ENCODE measurements around the gene CYB5R3. TPM values are rescaled to one million over a fixed set of nuclear protein-coding genes. Genes with fewer than 3 reads are reported as not detected.
"Not testable (repeated sequence)": the region's sequence is repeated elsewhere in the genome, so short reads cannot be mapped to it uniquely, and the experiment has no call there.

The CYB5R3 gene
- total and polyA plus RNA-seq, 10 donors = 37.3 to 134 (median 78.1) TPM

DNA sequence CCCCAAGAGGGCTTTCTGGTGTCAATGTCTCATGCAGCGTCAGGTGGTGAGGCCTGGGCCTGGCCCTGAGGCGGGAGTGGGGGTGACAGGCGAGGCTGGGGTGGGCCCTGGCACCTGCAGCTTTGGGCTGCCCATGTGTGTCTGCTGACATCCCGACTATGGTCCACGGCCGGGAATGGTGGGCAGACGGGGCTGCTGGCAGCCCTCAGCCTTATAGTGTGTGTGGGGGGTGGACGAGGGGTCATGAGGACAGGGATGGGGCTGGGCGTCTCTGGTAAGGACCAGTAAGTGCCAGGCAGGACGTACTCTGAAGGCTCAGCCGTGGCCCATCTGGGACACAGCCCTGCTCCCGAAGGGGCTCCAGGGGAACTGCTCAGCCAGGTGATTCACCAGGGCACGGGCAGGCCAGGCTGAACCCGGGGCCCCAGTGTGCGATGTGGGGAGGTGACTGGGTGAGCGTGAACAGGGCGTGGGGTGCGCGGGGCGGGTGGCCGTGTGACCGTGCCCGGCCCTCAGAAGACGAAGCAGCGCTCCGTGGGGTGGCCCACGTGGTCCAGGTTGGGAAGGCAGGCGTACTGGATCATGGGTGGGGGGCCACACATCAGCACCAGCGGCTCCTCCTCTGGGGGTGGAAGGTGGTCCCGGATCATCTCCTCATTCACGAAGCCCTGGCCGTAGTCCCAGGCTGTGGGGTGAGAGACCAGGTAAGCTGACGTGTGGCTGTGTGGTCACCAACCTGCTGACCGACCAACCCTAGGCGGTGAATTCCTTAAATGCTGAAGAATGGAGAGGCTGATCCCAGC is 29.7 kb downstream of the CYB5R3 start:
- H3K27me3 ChIP-seq (replicated peaks in 1 of 7) = no peaks in the 10 kb centered on the region
- 90 to 95% (median 95%) methylated on average over 29 to 35 of the region's 35 CpGs for WGBS, 5 donors
- no peak for DNase-seq
- peaks cover 0 to 59% (median 37%) of the 10 kb centered on the region in 6 donors for H3K4me1 ChIP-seq
- H3K36me3 ChIP-seq = peaks cover 0 to 44% (median 33%) of the 10 kb centered on the region in 6 donors
- intact Hi-C loops (cut with DNase I; ENCODE audit: low total_unique reads) = no loop called here
- no peaks in the 10 kb centered on the region for H3K9me3 ChIP-seq
- no peak overlapping the region for H3K27ac ChIP-seq
- H3K4me3 ChIP-seq = no peak overlapping the region
- no peak for TF ChIP-seq POLR2A (IDR thresholded peaks at IDR 0.05)
- TF ChIP-seq, protein P1, sequence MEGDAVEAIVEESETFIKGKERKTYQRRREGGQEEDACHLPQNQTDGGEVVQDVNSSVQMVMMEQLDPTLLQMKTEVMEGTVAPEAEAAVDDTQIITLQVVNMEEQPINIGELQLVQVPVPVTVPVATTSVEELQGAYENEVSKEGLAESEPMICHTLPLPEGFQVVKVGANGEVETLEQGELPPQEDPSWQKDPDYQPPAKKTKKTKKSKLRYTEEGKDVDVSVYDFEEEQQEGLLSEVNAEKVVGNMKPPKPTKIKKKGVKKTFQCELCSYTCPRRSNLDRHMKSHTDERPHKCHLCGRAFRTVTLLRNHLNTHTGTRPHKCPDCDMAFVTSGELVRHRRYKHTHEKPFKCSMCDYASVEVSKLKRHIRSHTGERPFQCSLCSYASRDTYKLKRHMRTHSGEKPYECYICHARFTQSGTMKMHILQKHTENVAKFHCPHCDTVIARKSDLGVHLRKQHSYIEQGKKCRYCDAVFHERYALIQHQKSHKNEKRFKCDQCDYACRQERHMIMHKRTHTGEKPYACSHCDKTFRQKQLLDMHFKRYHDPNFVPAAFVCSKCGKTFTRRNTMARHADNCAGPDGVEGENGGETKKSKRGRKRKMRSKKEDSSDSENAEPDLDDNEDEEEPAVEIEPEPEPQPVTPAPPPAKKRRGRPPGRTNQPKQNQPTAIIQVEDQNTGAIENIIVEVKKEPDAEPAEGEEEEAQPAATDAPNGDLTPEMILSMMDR (IDR thresholded peaks at IDR 0.05 in 8 of 11, conservative IDR thresholded peaks at IDR 0.05 in 3 of 11) = no peak
- peak in 2 of 3 donors; percentile 16 to 65 for TF ChIP-seq POLR2AphosphoS5 (IDR thresholded peaks at IDR 0.05)

DNA sequence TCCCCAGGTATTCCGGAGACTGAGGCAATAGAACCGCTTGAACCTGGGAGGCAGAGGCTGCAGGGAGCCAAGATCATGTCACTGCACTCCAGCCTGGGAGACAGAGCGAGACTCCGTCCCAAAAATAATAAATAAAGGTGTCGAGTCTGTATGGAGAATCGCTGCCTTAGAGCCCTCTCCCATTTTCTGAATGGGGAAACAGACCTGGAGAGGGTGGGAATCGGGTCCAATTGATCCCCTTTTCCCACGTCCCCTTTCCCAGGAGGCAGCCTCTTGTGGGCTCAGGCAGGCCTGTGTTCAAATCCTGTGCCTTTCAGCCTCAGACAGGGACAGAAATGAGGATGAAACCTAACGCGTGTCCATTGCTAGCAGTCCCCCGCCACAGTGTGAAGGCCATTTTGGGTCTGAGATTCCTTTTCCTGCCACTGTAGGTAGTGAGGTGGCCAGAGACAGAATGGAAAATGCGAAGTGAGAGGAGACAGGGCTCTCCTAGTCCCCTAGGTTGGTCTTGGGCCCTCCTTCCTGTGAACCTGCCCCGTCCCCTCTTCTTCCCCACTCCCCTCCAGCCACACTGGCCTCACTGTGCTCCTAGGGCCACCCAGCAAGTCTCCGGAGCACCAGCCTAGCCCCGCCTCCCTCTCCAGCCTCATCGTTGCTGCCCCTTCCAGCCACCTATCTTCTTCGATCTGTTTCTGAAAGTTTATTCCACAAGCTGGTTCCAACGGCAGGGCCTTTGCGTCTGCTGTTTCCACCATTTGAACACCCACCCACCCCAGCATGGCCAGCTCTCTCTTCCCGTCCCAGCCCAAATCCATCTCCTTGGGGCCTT is 31.8 kb downstream of the CYB5R3 start:
- Histone ChIP-seq H3K9me3 (no peaks in the 10 kb centered on the region), H3K4me3 (no peak overlapping the region), H3K27ac (peak overlapping the region in 3 of 8 donors; percentile 10 to 99 (median 39)), H3K27me3 (replicated peaks in 1 of 7) (no peaks in the 10 kb centered on the region), H3K4me1 (peaks cover 14 to 58% (median 43%) of the 10 kb centered on the region in 6 donors), H3K36me3 (peaks cover 0 to 30% (median 18%) of the 10 kb centered on the region in 6 donors)
- WGBS, 5 donors = 68 to 82% (median 76%) methylated on average over 19 to 20 of the region's 20 CpGs
- peak in 2 of 3 donors; percentile 25 to 26 for TF ChIP-seq POLR2AphosphoS5 (IDR thresholded peaks at IDR 0.05)
- TF ChIP-seq, protein P1 (IDR thresholded peaks at IDR 0.05 in 8 of 11, conservative IDR thresholded peaks at IDR 0.05 in 3 of 11) = no peak
- no peak for DNase-seq
- intact Hi-C loops (cut with DNase I; ENCODE audit: low total_unique reads) = no loop called here

DNA sequence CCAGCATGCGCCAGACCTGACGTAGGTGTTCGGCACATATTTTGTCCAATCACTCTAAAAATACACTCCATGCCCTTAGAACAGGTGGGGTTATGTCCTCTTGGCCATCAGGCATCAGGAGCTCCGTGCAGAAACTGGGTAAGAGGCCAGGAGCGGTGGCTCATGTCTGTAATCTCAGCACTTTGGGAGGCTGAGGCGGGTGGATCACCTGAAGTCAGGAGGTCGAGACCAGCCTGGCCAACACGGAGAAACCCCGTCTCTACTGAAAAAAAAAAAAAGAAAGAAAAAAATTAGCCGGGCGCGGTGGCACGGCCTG is 33.4 kb downstream of the CYB5R3 start:
- 8 to 24% (median 18%) methylated on average over 13 of the region's 13 CpGs for WGBS, 5 donors
- peaks cover 28 to 62% (median 51%) of the 10 kb centered on the region in 6 donors for H3K4me1 ChIP-seq

DNA sequence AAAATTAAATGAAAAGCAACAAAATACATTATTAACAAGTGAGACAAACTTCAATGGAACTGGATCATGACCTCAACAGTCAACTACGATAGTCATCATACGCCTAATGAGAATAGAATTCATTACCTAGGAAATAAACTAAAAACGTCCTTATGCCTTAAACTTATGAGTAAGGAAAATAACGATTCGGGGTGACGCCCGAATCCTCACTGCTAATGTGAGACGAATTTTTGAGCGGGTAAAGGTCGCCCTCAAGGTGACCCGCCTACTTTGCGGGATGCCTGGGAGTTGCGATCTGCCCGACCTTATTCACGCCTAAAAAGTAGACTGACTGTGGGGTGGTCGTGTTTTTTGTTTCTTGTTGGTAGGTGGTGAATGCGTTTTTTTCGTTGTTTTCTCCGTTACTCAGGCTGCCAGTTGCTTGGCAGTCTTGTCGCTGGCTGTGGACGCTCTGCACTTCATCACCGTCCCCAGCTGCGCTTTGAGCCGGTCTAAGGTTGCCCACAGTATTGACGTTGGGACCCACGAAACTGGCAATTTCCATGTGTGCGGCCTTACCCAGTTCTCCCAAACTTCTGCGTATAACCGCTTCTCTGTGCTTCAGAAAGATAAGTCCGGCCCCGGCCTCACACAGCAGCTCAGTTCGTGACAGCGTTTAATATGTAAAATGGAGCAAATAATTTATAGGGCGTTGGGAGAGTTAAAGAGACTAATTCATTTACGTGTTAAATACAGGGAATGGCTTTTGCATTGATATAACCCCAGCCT is 33.9 kb downstream of the CYB5R3 start:
- peak overlapping the region; percentile 1 to 91 (median 66) for H3K4me3 ChIP-seq
- peaks cover 34 to 67% (median 56%) of the 10 kb centered on the region in 6 donors for H3K4me1 ChIP-seq
- peak overlapping the region; percentile 90 to 99 (median 98) for H3K27ac ChIP-seq
- H3K27me3 ChIP-seq (replicated peaks in 1 of 7) = no peaks in the 10 kb centered on the region
- peak; percentile 92 for DNase-seq
- TF ChIP-seq POLR2AphosphoS5 (IDR thresholded peaks at IDR 0.05) (peak in 2 of 3 donors; percentile 84 to 100), POLR2A (IDR thresholded peaks at IDR 0.05) (peak; percentile 83 to 96 (median 92))
- TF ChIP-seq, protein P1 (IDR thresholded peaks at IDR 0.05 in 8 of 11, conservative IDR thresholded peaks at IDR 0.05 in 3 of 11) = no peak
- peaks cover 0 to 44% (median 21%) of the 10 kb centered on the region in 6 donors for H3K36me3 ChIP-seq
- 0 to 1% (median 0%) methylated on average over 35 of the region's 35 CpGs for WGBS, 5 donors
- intact Hi-C loops (cut with DNase I; ENCODE audit: low total_unique reads) = no loop called here
- H3K9me3 ChIP-seq = no peaks in the 10 kb centered on the region

More for the DNA sequence above, 33.4 kb downstream of the CYB5R3 start:
- intact Hi-C loops (cut with DNase I; ENCODE audit: low total_unique reads); DNase-seq; H3K9me3 ChIP-seq; H3K27me3 ChIP-seq (replicated peaks in 1 of 7): not testable (repeated sequence)
- Histone ChIP-seq H3K27ac (peak overlapping the region; percentile 90 to 99 (median 98)), H3K36me3 (peaks cover 0 to 40% (median 25%) of the 10 kb centered on the region in 6 donors), H3K4me3 (peak overlapping the region in 5 of 8 donors; percentile 25 to 91 (median 74))
